Stomach (tissue), 9 donors: ENCODE results near the gene ACIN1. TPM values are rescaled to one million over a fixed set of nuclear protein-coding genes. Genes with fewer than 3 reads are reported as not detected.

Experiments
- DNase-seq, 2 donors: peaks; one replicate each; pipeline versions ENCODE4 v3.0.0 to v3.0.0-alpha.2; 2013 to 2019
- H3K27ac ChIP-seq, 5 donors: fragments of 200-600 bp in 4 of 5; sonication (generic) in 4 of 5; one replicate each; pipeline ENCODE4 v1.5.1; 2013 to 2019; ENCODE audit warnings: mild to moderate bottlenecking in 1 of 5, moderate library complexity in 1 of 5
- H3K27me3 ChIP-seq, 3 donors: fragments of 200-600 bp; sonication (generic); one replicate each; pipeline ENCODE4 v1.5.1; 2017 to 2019; ENCODE audit warnings: mixed run types in 1 of 3
- H3K36me3 ChIP-seq, 4 donors: fragments of 200-600 bp; sonication (generic); 1 replicate in 3 of 4; 2 replicates in 1 of 4; pipeline ENCODE4 v1.5.1; 2016 to 2019
- H3K4me1 ChIP-seq, 4 donors: fragments of 200-600 bp; sonication (generic); one replicate each; pipeline ENCODE4 v1.5.1; 2016 to 2019
- H3K4me3 ChIP-seq, 4 donors: fragments of 200-600 bp; sonication (generic) in 3 of 4; one replicate each; pipeline ENCODE4 v1.5.1; 2016 to 2019; ENCODE audit warnings: mild to moderate bottlenecking in 1 of 4
- H3K9me3 ChIP-seq, 4 donors: fragments of 200-600 bp; sonication (generic); one replicate each; pipeline ENCODE4 v1.5.1; 2016 to 2019
- CTCF ChIP-seq, 7 experiments: fragments of 450-650 bp in 4 of 7; fragments of 200-600 bp in 3 of 7; sonication (generic) in 3 of 7; IDR thresholded peaks; one replicate each; pipeline ENCODE4 v1.5.1; 2016 to 2019; ENCODE audit warnings: antibody characterized with exemption in 7 of 7, control low read depth in 2 of 7, mild to moderate bottlenecking in 1 of 7
- EP300 ChIP-seq: sonication (generic); formaldehyde crosslinking; IDR thresholded peaks from one replicate; pipeline ENCODE4 v1.6.1; 2017; ENCODE audit warnings: antibody characterized with exemption
- POLR2A ChIP-seq, 4 donors: fragments of 450-650 bp; IDR thresholded peaks; one replicate each; pipeline ENCODE4 v1.6.1; 2016; ENCODE audit warnings: antibody characterized with exemption in 4 of 4, control low read depth in 2 of 4, mild to moderate bottlenecking in 1 of 4, moderate library complexity in 1 of 4
- POLR2AphosphoS5 ChIP-seq, 3 donors: sonication (generic); formaldehyde crosslinking; IDR thresholded peaks; one replicate each; pipeline ENCODE4 v1.6.1; 2016; ENCODE audit warnings: antibody characterized with exemption in 3 of 3
- WGBS, 5 donors: extraction: QIAGEN DNeasy Blood & Tissue Kit in 3 of 5; methylation state at CpG; one replicate each; pipeline versions ENCODE4 v1.1.5 to v1.1.7; 2013 to 2018; 5-methylcytosine and 5-hydroxymethylcytosine counted together
- intact Hi-C: fragments of 100-400 bp; cut with DNase I; formaldehyde crosslinking; loops from one replicate; pipeline ENCODE4 v1.15.1; 2023; ENCODE audit warnings: low total_unique reads
- polyA plus RNA-seq, 3 donors: library from polyadenylated mRNA; stranded (reverse); fragments of 200-250 nt; gene quantifications; one replicate each; pipeline ENCODE4 v1.2.3, GENCODE V29; 2013
- total RNA-seq, 5 donors: library from RNA; depleted of rRNA; stranded (reverse); fragments of >200 nt; gene quantifications; one replicate each; pipeline versions ENCODE4 v1.1.0 to v1.2.3, GENCODE V29; 2014 to 2016
- donor health status: healthy with polysubstance abuse.
- donor health status: Bipolar disorder and iron deficiency.
- donor health status: healthy.

ACIN1 gene
- total and polyA plus RNA-seq, 8 donors = 37.1 to 232 (median 117) TPM

- TF ChIP-seq EP300 = no peak
- no peak for TF ChIP-seq POLR2A (IDR thresholded peaks at IDR 0.05)
- no peak for TF ChIP-seq POLR2AphosphoS5 (IDR thresholded peaks at IDR 0.05)
- TF ChIP-seq CTCF (IDR thresholded peaks at IDR 0.05) = no peak
- H3K9me3 ChIP-seq = no peaks in the 10 kb centered on the region
- H3K4me1 ChIP-seq = peaks cover 3 to 10% (median 6%) of the 10 kb centered on the region in 4 donors
- intact Hi-C loops = no loop called here
- no peak for DNase-seq
- H3K27ac ChIP-seq = no peak overlapping the region
- H3K36me3 ChIP-seq = no peaks in the 10 kb centered on the region
- H3K4me3 ChIP-seq = no peak overlapping the region
- H3K27me3 ChIP-seq = peaks cover 0 to 12% (median 0%) of the 10 kb centered on the region in 3 donors
- WGBS, 5 donors = 78 to 84% (median 82%) methylated on average over 5 of the region's 5 CpGs
These were observed 43.5 kb downstream of the ACIN1 start for GRCh38 chr14:23051141-23052057.

- intact Hi-C loops = no loop called here
These were observed 45.9 kb downstream of the ACIN1 start for GRCh38 chr14:23049011-23049410.

GRCh38 chr14:23047751-23048693 is 46.9 kb downstream of the ACIN1 start:
- no peaks in the 10 kb centered on the region for H3K36me3 ChIP-seq
- H3K4me1 ChIP-seq = peaks cover 0 to 18% (median 8%) of the 10 kb centered on the region in 4 donors
- 70 to 83% (median 77%) methylated on average over 47 to 85 of the region's 85 CpGs for WGBS, 5 donors
- peaks cover 0 to 12% (median 0%) of the 10 kb centered on the region in 3 donors for H3K27me3 ChIP-seq
- H3K9me3 ChIP-seq = no peaks in the 10 kb centered on the region
- TF ChIP-seq POLR2AphosphoS5 (IDR thresholded peaks at IDR 0.05) = no peak
- TF ChIP-seq CTCF (IDR thresholded peaks at IDR 0.05) = no peak
- TF ChIP-seq EP300 = no peak
- no peak for TF ChIP-seq POLR2A (IDR thresholded peaks at IDR 0.05)
- peak overlapping the region in 1 of 5 donors; percentile 7 for H3K27ac ChIP-seq
- no peak overlapping the region for H3K4me3 ChIP-seq
- DNase-seq = peak in 1 of 2 donors; percentile 3
- intact Hi-C loops = no loop called here

More at GRCh38 chr14:23049011-23049410, 45.9 kb downstream of the ACIN1 start:
- Histone ChIP-seq H3K27me3 (peaks cover 0 to 12% (median 0%) of the 10 kb centered on the region in 3 donors), H3K4me1 (peaks cover 0 to 18% (median 8%) of the 10 kb centered on the region in 4 donors), H3K9me3 (no peaks in the 10 kb centered on the region), H3K36me3 (no peaks in the 10 kb centered on the region), H3K27ac (no peak overlapping the region), H3K4me3 (no peak overlapping the region)
- WGBS, 5 donors = 96 to 100% (median 98%) methylated on average over 4 to 9 of the region's 9 CpGs
- TF ChIP-seq EP300 (no peak), POLR2A (IDR thresholded peaks at IDR 0.05) (no peak)
- DNase-seq = no peak

GRCh38 chr14:23047034-23047634 is 47.8 kb downstream of the ACIN1 start:
- WGBS, 5 donors = 67 to 83% (median 71%) methylated on average over 6 of the region's 6 CpGs

More at GRCh38 chr14:23047034-23047634, 47.8 kb downstream of the ACIN1 start:
- DNase-seq = peak in 1 of 2 donors; percentile 30
- Histone ChIP-seq H3K27ac (peak overlapping the region in 1 of 5 donors; percentile 7), H3K4me3 (no peak overlapping the region), H3K9me3 (no peaks in the 10 kb centered on the region), H3K4me1 (peaks cover 0 to 18% (median 8%) of the 10 kb centered on the region in 4 donors), H3K36me3 (no peaks in the 10 kb centered on the region), H3K27me3 (peaks cover 0 to 12% (median 0%) of the 10 kb centered on the region in 3 donors)
- intact Hi-C loops = no loop called here
- no peak for TF ChIP-seq EP300
